ENCODE data around the gene RPTOR.

GRCh38 chr17:80790981-80791742 lies 246.5 kb downstream of the RPTOR start:
- TF ChIP-seq CTCF (conservative IDR thresholded peaks at IDR 0.05 in 1 of 2, IDR thresholded peaks at IDR 0.05 in 1 of 2; ENCODE audit: low read depth in 1 of 2, low read length in 2 of 2), result no peak
- TF ChIP-seq EZH2 (IDR thresholded peaks at IDR 0.05; ENCODE audit: low read length, missing control alignments), result no peak
